Epithelial cell of esophagus (primary cell): ENCODE measurements around the gene ARID1B.

ENCODE experiments used
- DNase-seq: peaks from one replicate; pipeline ENCODE4 v3.0.0; 2010; ENCODE audit warnings: low read depth
- H3K4me3 ChIP-seq: 2 replicates; pipeline ENCODE4 v1.5.1; 2011; ENCODE audit warnings: mild to moderate bottlenecking, low read length, control low read depth
- CTCF ChIP-seq: IDR thresholded peaks from 2 replicates; pipeline ENCODE4 v1.5.1; 2011; ENCODE audit warnings: low read depth, mild to moderate bottlenecking, low read length, control low read depth, inconsistent platforms; ENCODE audit not compliant: insufficient read depth; ENCODE audit errors: missing control alignments

The ARID1B gene

GRCh38 chr6:156910011-156910334 is 132.8 kb downstream of the ARID1B start:
- DNase-seq, result no peak
- no peak overlapping the region for H3K4me3 ChIP-seq
- no peak for TF ChIP-seq CTCF

- DNase-seq, result peak; percentile 47
- TF ChIP-seq CTCF, result no peak
- no peak overlapping the region for H3K4me3 ChIP-seq
Observed at GRCh38 chr6:156910938-156911337, 133.8 kb downstream of the ARID1B start.

GRCh38 chr6:156911581-156911980 is 134.4 kb downstream of the ARID1B start:
- no peak overlapping the region for H3K4me3 ChIP-seq
- TF ChIP-seq CTCF, result no peak
- DNase-seq, result no peak

- no peak for DNase-seq
- H3K4me3 ChIP-seq, result no peak overlapping the region
- TF ChIP-seq CTCF, result no peak
Observed at GRCh38 chr6:156912431-156912830, 135.3 kb downstream of the ARID1B start.

GRCh38 chr6:156914181-156914580 is 137.0 kb downstream of the ARID1B start:
- no peak for DNase-seq
- H3K4me3 ChIP-seq, result no peak overlapping the region
- no peak for TF ChIP-seq CTCF

GRCh38 chr6:156916130-156916801 is 139.1 kb downstream of the ARID1B start:
- DNase-seq, result no peak
- no peak for TF ChIP-seq CTCF
- H3K4me3 ChIP-seq, result no peak overlapping the region

GRCh38 chr6:156917213-156917612 is 140.0 kb downstream of the ARID1B start:
- no peak for TF ChIP-seq CTCF
- DNase-seq, result no peak
- no peak overlapping the region for H3K4me3 ChIP-seq
